Osteoblast (primary cell): ENCODE measurements around the gene ELOVL5. TPM values are rescaled to one million over a fixed set of nuclear protein-coding genes. Genes with fewer than 3 reads are reported as not detected.

Source experiments
- DNase-seq: peaks from one replicate; pipeline ENCODE4 v3.0.0; 2011; ENCODE audit warnings: low spot score, mixed read lengths; ENCODE audit not compliant: insufficient read length; ENCODE audit errors: missing footprints
- H2AFZ ChIP-seq: 2 replicates; pipeline ENCODE4 v1.6.0; 2011; ENCODE audit warnings: mild to moderate bottlenecking, low read length
- H3K27ac ChIP-seq: 2 replicates; pipeline ENCODE4 v1.5.1; 2011; ENCODE audit warnings: mild to moderate bottlenecking, low read depth, low read length, moderate library complexity
- H3K27me3 ChIP-seq: 2 replicates; pipeline ENCODE4 v1.6.0; 2012; ENCODE audit warnings: mild to moderate bottlenecking, control low read depth, inconsistent platforms, low read length, moderate library complexity; ENCODE audit not compliant: insufficient read depth
- H3K36me3 ChIP-seq: 2 replicates; pipeline ENCODE4 v1.5.1; 2011; ENCODE audit warnings: mild to moderate bottlenecking, low read length, control low read depth, moderate library complexity; ENCODE audit not compliant: insufficient read depth
- H3K4me1 ChIP-seq: 2 replicates; pipeline ENCODE4 v1.5.1; 2011; ENCODE audit warnings: mild to moderate bottlenecking, low read length, control low read depth, moderate library complexity; ENCODE audit not compliant: insufficient read depth
- H3K4me2 ChIP-seq: 2 replicates; pipeline ENCODE4 v1.6.0; 2011; ENCODE audit warnings: mild to moderate bottlenecking, low read length; ENCODE audit not compliant: insufficient read depth
- H3K4me3 ChIP-seq: fragments of 200-600 bp; sonication (generic); 3 replicates; pipeline ENCODE4 v1.5.1; 2012; ENCODE audit warnings: mild to moderate bottlenecking, low read length, inconsistent platforms; ENCODE audit not compliant: insufficient read depth
- H3K79me2 ChIP-seq: 2 replicates; pipeline ENCODE4 v1.6.0; 2012; ENCODE audit warnings: mild to moderate bottlenecking, low read length, control low read depth, inconsistent platforms; ENCODE audit not compliant: insufficient read depth
- H3K9me3 ChIP-seq: 2 replicates; pipeline ENCODE4 v1.5.1; 2011; ENCODE audit warnings: low read depth, low read length, control low read depth
- H4K20me1 ChIP-seq: 2 replicates; pipeline ENCODE4 v1.6.0; 2012; ENCODE audit warnings: mild to moderate bottlenecking, low read length, control low read depth; ENCODE audit not compliant: insufficient read depth
- total RNA-seq: library from RNA; depleted of rRNA; stranded (reverse); fragments of >200 nt; gene quantifications from 2 replicates; pipeline ENCODE4 v1.2.3, GENCODE V29; 2012
- TF ChIP-seq, protein P1 (sequence below): IDR thresholded peaks from 2 replicates; pipeline ENCODE4 v1.5.1; 2011; ENCODE audit warnings: mild to moderate bottlenecking, low read depth, low read length, moderate library complexity; ENCODE audit errors: extremely low read depth

Gene ELOVL5
- total RNA-seq, 1 donor = 75.3 TPM

GRCh38 chr6:53363341-53364079, 14.8 kb upstream of the ELOVL5 start:
- Histone ChIP-seq H3K4me1 (peaks cover 17% of the 10 kb centered on the region), H3K4me3 (no peak overlapping the region), H3K4me2 (no peak overlapping the region), H3K27me3 (no peaks in the 10 kb centered on the region), H2AFZ (no peak overlapping the region), H3K27ac (no peak overlapping the region), H3K9me3 (no peaks in the 10 kb centered on the region), H4K20me1 (no peaks in the 10 kb centered on the region), H3K36me3 (no peaks in the 10 kb centered on the region), H3K79me2 (no peaks in the 10 kb centered on the region)
- DNase-seq = no peak
- TF ChIP-seq, protein P1, sequence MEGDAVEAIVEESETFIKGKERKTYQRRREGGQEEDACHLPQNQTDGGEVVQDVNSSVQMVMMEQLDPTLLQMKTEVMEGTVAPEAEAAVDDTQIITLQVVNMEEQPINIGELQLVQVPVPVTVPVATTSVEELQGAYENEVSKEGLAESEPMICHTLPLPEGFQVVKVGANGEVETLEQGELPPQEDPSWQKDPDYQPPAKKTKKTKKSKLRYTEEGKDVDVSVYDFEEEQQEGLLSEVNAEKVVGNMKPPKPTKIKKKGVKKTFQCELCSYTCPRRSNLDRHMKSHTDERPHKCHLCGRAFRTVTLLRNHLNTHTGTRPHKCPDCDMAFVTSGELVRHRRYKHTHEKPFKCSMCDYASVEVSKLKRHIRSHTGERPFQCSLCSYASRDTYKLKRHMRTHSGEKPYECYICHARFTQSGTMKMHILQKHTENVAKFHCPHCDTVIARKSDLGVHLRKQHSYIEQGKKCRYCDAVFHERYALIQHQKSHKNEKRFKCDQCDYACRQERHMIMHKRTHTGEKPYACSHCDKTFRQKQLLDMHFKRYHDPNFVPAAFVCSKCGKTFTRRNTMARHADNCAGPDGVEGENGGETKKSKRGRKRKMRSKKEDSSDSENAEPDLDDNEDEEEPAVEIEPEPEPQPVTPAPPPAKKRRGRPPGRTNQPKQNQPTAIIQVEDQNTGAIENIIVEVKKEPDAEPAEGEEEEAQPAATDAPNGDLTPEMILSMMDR = no peak

DNA sequence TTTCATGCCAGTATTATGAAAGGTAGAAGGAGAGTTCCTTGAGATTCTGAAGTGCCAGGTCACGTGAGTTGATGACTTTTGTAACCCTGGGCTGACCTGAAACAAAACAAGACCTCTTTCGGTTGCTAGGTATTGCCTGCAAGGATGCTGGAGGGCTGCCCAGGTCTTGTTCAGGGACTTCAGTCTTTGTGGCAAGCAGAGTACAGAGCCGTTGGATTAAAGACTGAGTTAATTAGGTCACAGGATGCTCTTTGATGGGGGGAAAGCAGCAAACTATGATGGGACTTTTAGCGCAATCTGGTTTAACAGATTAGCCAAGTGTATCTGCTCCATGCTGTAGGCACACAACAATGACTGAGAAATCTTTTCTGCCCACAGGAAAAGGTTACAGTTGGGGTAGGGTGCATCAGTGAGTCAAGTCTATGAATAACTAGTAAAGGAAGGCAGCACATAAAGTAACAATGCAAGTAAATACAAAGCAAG, 12.8 kb upstream of the ELOVL5 start:
- peak; percentile 78 for DNase-seq
- Histone ChIP-seq H3K9me3 (no peaks in the 10 kb centered on the region), H3K4me3 (no peak overlapping the region), H3K27ac (no peak overlapping the region), H3K79me2 (no peaks in the 10 kb centered on the region), H3K27me3 (no peaks in the 10 kb centered on the region), H4K20me1 (no peaks in the 10 kb centered on the region), H2AFZ (peak overlapping the region; percentile 20), H3K36me3 (no peaks in the 10 kb centered on the region), H3K4me1 (peaks cover 22% of the 10 kb centered on the region), H3K4me2 (no peak overlapping the region)
- TF ChIP-seq, protein P1 = no peak

- Histone ChIP-seq H2AFZ (peak overlapping the region; percentile 99), H3K36me3 (no peaks in the 10 kb centered on the region), H3K4me1 (peaks cover 22% of the 10 kb centered on the region), H3K27ac (peak overlapping the region; percentile 97), H3K79me2 (no peaks in the 10 kb centered on the region), H3K4me3 (peak overlapping the region; percentile 80), H4K20me1 (no peaks in the 10 kb centered on the region), H3K27me3 (no peaks in the 10 kb centered on the region), H3K9me3 (no peaks in the 10 kb centered on the region), H3K4me2 (peak overlapping the region; percentile 94)
- peak; percentile 76 for DNase-seq
- TF ChIP-seq, protein P1 = no peak
Measured at GRCh38 chr6:53360093-53360912, 11.6 kb upstream of the ELOVL5 start.

DNA sequence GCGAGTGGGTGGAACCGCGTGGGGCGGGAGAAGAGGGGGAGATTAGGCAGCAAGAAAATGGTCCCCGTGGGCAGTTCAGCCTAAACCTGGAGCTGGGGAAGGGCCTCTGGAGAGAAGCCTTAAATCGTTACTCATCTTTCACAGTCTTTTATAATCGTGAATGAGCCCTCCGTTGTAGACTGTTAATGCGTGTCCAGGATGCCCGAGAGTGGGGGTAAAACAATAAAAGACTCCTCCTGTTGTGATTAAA, 11.0 kb upstream of the ELOVL5 start:
- Histone ChIP-seq H2AFZ (peak overlapping the region; percentile 99), H3K9me3 (no peaks in the 10 kb centered on the region), H3K4me2 (peak overlapping the region; percentile 94), H3K4me1 (peaks cover 22% of the 10 kb centered on the region), H4K20me1 (no peaks in the 10 kb centered on the region), H3K4me3 (peak overlapping the region; percentile 80), H3K79me2 (no peaks in the 10 kb centered on the region), H3K27me3 (no peaks in the 10 kb centered on the region), H3K27ac (peak overlapping the region; percentile 97), H3K36me3 (no peaks in the 10 kb centered on the region)
- TF ChIP-seq, protein P1 = no peak
- peak; percentile 63 for DNase-seq
